GM21529 (cell line): ENCODE data around the gene PDZK1IP1.
"Not testable (repeated sequence)": the region's sequence is repeated elsewhere in the genome, so short reads cannot be mapped to it uniquely, and the experiment has no call there.

Experiments used
- ATAC-seq: cut with Tn5 transposase; IDR thresholded peaks from one replicate; pipeline ENCODE4 v1.9.1; 2021; ENCODE audit not compliant: unreplicated experiment

Gene PDZK1IP1

GRCh38 chr1:47223921-47224675 lies 34.3 kb upstream of the PDZK1IP1 start:
- ATAC-seq = no peak

DNA sequence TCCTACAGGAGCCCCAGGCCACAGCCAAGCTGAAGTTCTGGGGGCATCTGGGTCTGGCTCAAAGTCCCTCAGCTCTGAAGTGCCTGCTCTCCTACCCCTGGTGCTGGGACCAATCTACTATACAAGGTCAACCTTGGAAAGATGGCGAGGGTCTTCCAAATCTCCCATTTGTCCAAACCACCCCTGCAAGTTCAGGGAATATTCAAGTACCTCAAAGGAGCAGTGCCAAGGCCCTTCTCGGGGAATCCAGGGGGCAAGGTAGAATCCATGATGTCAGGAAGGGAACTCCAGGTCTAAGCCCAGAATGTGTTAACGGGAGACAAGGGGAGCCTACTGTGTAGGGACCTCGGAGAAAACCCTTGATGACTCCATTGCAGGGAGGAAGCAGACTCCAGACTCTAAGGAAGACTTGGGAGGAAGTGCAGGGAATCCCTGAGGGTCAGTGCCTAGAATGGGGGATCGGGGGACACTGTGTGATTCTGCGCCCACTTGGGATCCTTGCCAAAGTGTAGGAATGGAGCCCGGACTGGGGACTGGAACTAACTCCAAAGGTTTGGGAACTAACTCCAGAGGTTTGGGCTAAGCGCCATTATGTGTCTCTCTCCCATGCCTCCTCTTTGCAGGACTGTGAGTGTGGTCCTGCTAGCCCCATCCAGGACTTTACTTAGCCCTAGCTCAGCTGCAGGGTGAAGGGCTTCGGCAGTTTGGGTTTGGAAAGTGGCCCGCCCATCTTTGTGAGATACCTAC lies 33.5 kb upstream of the PDZK1IP1 start:
- ATAC-seq = no peak

GRCh38 chr1:47222476-47222875 lies 32.6 kb upstream of the PDZK1IP1 start:
- ATAC-seq = no peak

- no peak for ATAC-seq
These were observed 29.9 kb upstream of the PDZK1IP1 start for GRCh38 chr1:47219590-47220220.

DNA sequence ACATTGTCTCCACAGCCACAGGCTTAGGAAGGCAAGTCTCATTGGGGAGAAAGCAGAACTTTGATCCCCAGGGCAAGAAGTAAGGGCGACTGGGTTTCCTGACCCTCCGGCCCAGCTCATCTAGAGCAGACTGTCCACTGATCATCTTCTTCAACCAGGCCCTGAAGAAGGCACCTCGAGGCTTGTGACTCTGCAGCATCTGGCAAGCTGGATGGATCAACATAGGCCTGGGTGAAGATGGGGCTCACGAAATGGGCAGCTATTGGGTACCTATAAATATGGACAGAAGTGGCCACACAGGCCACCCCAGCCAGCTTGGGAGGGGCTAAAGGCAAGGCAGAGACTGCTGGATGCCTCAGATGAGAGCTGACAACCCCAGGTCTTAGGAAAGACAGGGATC lies 29.2 kb upstream of the PDZK1IP1 start:
- no peak for ATAC-seq

DNA sequence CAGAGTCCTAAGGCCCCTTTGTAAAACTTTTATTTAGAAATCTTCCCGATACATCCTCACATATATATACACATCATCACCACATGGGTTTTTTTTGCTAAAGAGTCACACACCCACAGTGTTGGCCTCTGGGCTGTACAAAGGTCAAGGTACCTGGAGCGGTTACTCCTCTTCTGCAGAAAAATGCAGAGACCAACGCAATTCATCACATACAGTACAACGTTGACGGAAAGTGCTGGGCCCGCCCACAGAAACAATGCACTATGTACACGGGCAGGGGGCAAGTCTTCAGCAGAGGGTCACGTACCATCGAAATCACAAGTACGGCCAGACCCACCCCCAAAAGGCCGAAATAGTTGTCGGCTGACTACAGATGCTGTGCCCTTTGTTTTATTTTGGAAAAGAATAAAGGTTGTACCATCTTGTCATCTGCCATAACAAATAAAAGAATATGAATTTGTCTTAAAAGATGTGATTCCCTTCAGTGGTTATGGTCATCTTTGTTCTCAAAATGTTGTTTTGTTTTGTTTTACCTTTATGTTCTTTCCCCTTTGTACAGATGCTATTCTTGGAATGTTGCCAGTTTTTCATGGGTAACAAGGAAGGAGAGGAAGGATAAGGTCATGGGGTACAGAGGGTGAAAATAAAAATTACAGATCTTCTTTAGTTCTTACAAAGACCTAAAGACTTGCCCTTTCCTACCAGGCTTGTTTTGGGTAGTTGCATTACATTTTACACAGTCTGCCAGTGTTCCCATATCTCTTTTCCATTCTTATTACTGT lies 26.6 kb upstream of the PDZK1IP1 start:
- no peak for ATAC-seq

DNA sequence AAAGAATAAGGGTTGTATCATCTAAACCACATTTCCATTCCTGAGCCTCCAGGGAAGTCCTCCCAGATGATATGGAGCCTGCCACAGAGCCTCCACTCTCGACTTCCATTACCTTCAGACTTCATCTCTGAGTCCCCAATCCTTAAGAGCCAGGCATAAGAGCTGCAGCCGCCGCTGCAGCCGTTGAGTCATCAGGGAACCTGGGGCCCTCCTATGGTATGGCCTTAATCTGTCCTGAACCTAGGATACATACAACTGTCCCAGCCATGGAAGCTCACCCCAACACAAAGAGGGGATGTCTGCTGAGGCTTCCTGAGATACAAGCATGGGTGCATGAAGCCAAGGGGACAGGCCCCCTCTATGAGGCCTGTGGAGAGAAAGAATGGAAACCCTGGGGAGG lies 25.9 kb upstream of the PDZK1IP1 start:
- ATAC-seq = no peak

GRCh38 chr1:47214549-47214948 lies 24.7 kb upstream of the PDZK1IP1 start:
- no peak for ATAC-seq

DNA sequence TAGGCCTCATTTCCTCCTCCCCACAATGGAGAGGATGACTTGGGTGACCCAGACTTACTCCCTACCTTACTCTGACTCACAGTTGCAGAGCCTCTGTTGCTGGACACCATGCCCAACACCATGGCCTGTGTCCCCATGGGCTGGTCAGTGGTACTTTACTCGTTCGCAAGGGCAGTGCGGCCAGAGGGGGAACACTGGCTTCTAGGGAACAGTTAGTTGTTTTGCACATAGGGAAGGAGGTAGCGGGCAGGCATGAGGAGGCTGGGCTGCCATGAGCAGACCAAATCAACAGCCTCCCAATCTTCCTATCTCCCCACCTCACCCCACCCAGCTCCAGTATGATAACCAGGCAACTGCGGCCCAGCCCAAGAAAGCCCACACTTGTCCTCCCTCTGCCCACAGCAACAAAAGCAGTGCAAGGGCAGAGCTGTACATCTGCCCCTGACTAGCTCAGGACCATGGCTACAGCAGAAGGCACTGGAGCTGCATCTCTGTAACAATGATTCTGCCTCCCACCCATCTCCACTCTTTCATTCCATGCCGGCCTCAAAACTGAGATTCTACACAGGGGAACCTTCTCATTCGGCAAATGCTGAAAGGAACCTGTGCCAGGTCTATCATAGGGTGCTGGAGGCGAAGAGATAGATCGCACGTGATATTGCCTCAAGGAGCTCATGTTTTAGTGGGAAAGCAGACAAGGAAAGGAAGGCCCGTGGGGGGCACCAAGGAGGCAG lies 23.6 kb upstream of the PDZK1IP1 start:
- ATAC-seq = no peak

DNA sequence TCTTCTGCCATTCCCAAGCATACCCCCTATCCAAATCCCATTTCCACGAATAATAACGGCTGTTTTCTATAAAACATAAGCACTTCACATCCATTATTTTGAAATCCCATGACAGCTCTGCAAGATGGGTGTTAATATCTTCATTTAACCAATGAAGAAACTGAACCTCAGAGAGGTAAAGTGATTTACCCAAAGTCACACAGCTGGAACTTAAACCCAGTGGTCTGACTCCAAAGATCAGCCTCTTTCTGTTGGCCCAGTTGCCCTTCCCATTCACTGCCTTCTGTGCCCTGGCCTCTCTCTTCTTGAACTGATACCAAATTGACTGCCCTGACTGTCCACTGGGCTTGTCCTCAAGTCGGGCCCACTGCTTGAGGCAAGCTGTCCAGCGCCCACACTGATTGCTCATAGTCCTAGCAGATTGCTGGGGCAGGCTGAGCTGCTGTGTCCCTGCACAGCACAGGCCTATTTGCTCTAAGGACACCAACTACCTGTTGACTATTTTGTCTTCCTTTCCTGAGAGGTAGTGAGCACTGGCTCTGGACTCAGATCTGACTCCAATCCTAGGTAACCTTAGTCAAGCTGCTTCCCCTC lies 22.9 kb upstream of the PDZK1IP1 start:
- ATAC-seq = no peak

- ATAC-seq = no peak
These were observed 22.0 kb upstream of the PDZK1IP1 start for GRCh38 chr1:47211796-47212269.

DNA sequence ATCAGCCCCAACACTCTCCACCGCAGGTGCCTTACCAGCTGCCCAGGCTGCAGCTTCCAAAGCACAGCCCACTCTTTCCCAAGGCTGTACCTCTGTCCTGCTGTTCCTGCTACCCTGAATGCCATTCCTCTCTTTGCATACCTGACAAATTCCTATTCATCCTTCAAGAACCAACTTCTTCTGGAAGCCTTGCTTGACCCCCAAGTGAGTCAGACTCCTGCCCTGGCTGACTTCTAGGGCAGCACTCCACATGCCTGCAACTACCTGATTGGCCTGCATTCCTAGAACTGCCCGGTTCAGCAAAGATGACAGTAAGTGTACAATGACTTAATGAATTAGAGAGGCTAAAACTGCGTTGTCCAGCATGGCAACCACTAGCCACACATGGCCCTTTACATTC lies 20.8 kb upstream of the PDZK1IP1 start:
- no peak for ATAC-seq

DNA sequence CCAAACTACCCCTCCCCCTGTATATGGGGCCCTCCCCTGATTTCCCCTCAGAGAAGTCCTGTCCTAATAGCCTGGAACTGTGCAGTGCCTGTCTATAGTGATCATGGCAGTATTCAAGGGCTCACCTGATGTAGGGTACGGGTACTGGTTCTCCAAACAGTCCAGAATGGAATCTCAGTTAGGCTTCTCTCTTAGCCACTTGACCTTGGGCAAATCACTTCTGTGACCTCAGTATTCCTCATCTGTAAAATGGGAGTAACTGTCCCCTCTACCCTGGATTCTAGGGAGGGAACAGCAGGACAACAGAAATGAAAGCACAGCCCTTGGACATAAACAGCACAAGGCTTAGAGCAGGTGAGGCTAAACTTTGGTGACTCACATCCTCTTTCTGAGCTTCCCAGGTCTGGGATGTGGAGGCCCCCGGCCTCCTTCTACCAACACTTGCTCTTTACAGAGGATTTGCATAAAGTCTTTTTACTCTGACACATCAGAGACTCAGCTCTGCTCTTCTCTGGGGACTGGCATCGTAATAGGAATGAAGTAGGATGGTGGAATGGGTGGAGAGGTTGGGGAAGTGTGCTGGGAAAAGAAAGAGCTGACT lies 20.0 kb upstream of the PDZK1IP1 start:
- ATAC-seq = no peak

DNA sequence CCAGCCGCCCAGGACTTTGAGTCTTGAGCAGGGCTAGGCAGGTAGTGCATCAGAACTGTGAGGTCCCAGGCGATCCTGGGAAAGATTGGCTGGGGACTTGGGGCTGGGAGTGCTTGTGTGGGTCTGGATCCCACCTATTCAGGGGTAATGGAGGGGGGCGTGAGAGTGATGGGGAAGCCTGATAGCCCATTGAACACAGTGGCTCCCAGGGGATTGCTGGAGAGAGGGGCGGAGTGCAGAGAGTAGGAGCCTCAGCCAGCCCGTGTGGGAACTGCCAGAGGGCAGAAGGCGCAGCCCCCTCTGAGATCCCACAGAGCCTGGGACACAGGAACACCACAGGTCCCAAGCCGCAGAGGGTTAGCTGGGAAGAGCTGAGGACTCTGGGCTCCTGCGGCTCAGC lies 19.3 kb upstream of the PDZK1IP1 start:
- no peak for ATAC-seq

GRCh38 chr1:47208374-47208850 lies 18.6 kb upstream of the PDZK1IP1 start:
- ATAC-seq = no peak

DNA sequence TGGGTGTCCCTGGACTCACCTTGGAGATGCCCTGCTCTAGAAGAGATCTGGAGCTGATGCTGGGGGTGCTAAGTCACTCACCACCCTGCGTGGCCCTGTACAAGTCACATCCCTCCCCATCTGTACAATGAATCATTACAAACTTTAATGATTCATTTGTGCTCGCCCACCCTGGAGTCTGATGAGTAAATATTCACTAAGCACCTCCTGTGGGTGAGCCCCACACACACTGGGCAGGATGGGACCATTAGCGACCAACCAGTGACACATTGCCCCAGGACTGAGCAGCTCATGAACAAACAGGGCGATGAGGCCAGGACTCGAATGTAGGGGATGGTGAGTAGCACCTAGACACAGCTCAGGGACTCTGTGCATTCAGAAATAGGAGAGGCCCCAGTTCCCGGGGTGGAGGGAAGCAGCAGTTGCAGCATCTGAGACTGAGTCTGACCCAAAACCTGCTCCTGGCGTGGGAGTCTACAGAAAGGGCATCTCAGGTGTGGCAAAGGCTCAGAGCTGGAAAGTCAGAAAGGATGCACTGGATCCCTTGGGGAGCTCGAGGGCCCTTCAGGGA lies 18.1 kb upstream of the PDZK1IP1 start:
- ATAC-seq = no peak

- ATAC-seq = no peak
These were observed 16.1 kb upstream of the PDZK1IP1 start for GRCh38 chr1:47205918-47206317.

- ATAC-seq = not testable (repeated sequence)
These were observed 13.7 kb upstream of the PDZK1IP1 start for GRCh38 chr1:47203504-47203903.

GRCh38 chr1:47201179-47201578 lies 11.3 kb upstream of the PDZK1IP1 start:
- ATAC-seq = no peak
